NCI-H1930 (cell line): ENCODE data around the gene KCNMB2.

Experiments used
- DNase-seq, 2 experiments: peaks; one replicate each; lab custom pipeline; 2025; lab: John Stamatoyannopoulos, UW

Gene KCNMB2

GRCh38 chr3:178568911-178569310 lies 32.7 kb downstream of the KCNMB2 start:
- DNase-seq, result no peak

- no peak for DNase-seq
These were observed 33.6 kb downstream of the KCNMB2 start for GRCh38 chr3:178569826-178570225.

GRCh38 chr3:178583963-178584575 lies 47.8 kb downstream of the KCNMB2 start:
- DNase-seq, result no peak

- DNase-seq, result no peak
These were observed 48.6 kb downstream of the KCNMB2 start for GRCh38 chr3:178584722-178585380.

GRCh38 chr3:178585454-178585853 lies 49.2 kb downstream of the KCNMB2 start:
- DNase-seq, result no peak

DNA sequence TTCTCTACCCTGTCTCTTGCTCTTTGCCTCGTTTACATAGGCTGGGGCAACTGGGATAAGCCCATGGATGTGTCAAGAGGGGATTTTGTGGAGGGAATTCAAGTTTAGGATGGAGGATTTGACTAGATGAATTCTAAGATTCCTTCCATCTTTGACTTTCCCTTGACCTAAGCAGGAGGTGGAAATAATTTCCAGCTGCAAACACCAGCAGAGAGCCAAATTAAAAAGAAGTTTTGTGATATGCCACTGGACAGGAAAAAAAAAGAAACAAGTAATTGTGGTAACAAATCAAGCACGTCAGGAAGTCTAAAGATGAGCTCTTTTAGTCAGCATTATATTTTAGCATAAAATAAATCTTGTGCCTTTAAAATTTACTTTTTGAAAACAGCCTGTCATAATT lies 49.8 kb downstream of the KCNMB2 start:
- DNase-seq, result no peak

DNA sequence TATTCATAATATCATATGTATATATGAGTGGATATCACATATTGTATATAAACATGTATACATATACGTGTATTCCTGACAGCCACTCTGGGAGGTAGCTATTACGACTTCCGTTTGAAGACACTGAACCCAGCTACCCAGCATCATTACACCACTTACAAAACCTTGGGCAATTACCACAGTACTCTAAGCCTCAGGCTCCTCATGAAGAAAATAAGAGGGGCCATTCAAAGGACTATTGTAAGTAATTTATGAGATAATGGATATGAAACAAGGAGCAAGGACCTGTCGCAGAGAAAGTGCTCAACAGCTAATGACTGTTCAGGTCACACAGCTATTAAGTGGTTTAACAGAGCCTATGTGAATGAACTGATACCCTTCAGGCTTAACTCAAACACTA lies 52.4 kb downstream of the KCNMB2 start:
- DNase-seq, result no peak

- no peak for DNase-seq
These were observed 57.5 kb downstream of the KCNMB2 start for GRCh38 chr3:178593786-178594185.

DNA sequence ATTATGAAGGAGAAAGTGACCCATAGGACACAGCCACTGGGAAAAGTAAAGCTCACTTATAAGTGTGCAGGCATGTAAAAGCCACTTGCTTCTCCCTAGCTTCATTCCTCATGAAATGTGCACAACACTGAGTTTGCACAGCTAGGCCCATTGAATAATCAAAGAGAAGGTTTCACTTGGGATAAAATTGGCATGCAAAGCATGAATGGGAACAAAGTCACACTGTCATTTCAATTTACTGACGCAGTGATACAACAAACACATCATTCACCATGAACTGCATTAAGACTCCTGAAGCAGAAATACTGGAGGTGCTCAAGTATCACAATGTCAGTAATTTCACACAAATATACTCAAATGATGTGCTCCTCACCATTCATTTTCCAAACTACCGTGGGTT lies 61.1 kb downstream of the KCNMB2 start:
- DNase-seq, result no peak

GRCh38 chr3:178602856-178603255 lies 66.6 kb downstream of the KCNMB2 start:
- no peak for DNase-seq

GRCh38 chr3:178603735-178604134 lies 67.5 kb downstream of the KCNMB2 start:
- no peak for DNase-seq

GRCh38 chr3:178618197-178618596 lies 82.0 kb downstream of the KCNMB2 start:
- no peak for DNase-seq

DNA sequence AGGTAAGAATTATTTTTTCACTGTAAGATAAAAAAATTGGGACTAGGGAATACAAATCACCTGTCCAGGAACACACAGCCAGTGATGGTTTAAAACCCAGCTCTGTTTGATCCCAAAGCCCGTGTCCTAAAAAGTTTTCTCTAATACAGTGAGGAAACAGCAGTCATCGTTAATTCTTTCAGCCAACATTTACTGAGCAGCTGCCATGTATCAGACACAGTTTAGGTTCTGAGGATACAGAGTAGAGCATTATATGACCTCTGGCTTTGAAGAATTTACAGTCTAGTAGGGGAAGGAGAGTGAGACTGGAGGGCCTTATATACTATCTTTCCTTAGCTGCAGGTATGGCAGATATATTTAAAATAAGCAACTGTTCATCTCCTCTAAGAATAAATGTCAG lies 82.7 kb downstream of the KCNMB2 start:
- DNase-seq, result no peak

DNA sequence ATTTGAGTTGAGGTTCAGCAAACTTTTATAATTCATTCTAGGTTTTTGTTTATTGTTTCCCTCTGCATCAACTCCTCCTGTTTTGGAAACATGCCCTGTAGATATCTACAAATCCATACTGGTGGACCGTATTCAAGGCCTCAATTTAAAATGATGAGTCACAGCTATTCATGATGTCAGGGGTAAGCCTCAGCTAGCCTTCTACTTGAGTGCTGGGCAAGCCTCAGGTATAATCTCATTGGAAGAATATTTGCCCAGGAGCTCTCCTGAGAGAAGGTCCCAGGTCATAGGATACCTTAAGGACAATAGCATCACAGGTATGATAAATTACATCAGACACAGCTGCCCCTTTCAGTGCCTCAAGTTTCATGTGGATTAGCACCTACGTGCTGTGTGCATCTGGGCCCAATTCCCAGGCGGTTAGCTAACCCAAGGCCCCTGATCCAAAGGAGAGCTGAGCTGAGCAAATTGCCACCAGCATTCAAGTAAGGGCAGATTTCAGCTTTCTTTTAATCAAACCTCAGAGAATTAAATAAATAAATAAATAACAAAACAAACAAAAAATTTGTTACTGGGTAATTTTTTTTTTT lies 87.5 kb downstream of the KCNMB2 start:
- peak in 1 of 2 experiments; percentile 36 for DNase-seq

- DNase-seq, result no peak
These were observed 88.0 kb downstream of the KCNMB2 start for GRCh38 chr3:178624276-178624675.

GRCh38 chr3:178625053-178625600 lies 88.9 kb downstream of the KCNMB2 start:
- no peak for DNase-seq

GRCh38 chr3:178628037-178628436 lies 91.8 kb downstream of the KCNMB2 start:
- no peak for DNase-seq

GRCh38 chr3:178629430-178630178 lies 93.4 kb downstream of the KCNMB2 start:
- no peak for DNase-seq

DNA sequence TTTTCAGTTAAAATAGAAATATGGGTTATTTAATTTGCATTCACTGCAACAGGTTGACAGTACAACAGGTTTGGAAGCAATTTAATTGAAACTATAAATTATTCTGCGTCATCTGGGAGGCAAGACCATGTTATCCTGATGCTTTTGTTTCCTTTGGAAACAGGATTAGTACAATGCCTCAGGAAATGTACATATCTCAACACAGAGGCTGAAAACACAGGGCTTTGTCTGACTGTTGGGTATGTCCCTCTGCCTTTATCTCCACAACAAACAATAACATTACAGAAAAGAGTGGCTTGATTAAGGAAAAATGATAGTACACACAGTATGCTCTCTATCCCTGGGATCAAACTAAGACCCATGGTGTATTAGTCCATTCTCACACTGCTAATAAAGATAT lies 95.7 kb downstream of the KCNMB2 start:
- DNase-seq, result no peak

DNA sequence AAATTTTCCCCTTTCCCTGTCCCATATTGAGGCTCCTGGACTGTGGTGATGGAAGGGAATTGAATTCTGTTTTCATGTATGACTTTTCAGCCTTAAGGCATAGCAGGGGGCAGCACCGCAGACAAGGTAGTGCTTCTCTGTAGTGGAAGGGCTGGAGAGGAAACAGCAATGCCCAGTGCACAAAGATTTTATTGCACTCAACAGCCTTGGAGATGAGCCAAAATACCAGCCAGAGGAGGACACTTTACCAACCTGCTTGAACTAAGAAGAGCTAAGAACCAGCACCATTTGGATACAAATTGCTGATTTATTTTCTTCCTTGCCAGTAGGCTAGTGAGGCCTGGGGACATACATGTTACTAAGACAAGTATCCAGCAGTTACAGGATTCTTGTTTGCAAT lies 98.7 kb downstream of the KCNMB2 start:
- DNase-seq, result no peak

DNA sequence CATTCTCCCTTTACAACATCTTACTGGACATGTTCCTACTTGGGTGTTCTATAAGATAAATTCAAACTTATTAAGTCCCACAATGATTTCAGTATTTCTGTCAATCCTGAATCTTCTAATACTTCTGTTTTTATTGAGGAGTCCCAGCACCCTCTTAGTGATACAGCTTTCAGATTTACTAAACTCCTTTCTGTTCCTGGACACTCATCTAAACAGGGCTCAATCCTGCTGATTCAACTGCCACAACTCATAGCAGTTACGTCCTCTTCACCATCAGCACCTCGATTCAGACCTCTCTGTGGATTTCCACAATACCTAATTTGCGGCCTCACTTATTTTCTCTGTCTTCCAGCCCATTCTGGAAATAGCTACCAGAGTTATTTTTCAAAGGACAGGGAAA lies 101.6 kb downstream of the KCNMB2 start:
- DNase-seq, result no peak

- DNase-seq, result no peak
These were observed 109.3 kb downstream of the KCNMB2 start for GRCh38 chr3:178645503-178645902.
